Neural progenitor cell (in vitro differentiated cells): ENCODE data around the gene ZSCAN2. TPM values are rescaled to one million over a fixed set of nuclear protein-coding genes. Genes with fewer than 3 reads are reported as not detected.

ENCODE experiments used
- DNase-seq: peaks from one replicate; pipeline ENCODE4 v3.0.0-alpha.2; 2016; ENCODE audit warnings: low spot score
- H2AFZ ChIP-seq: fragments of 200-600 bp; sonication (generic); replicated peaks from 2 replicates; pipeline ENCODE4 v1.6.1; 2016; ENCODE audit warnings: antibody characterized with exemption
- H3F3A ChIP-seq: fragments of 200-600 bp; sonication (generic); 2 replicates; pipeline ENCODE4 v1.6.1; 2016; ENCODE audit warnings: antibody characterized with exemption, low read depth
- H3K27ac ChIP-seq: fragments of 200-600 bp; sonication (generic); 2 replicates; pipeline ENCODE4 v1.5.1; 2016; ENCODE audit warnings: mild to moderate bottlenecking
- H3K27me3 ChIP-seq: fragments of 200-600 bp; sonication (generic); 2 replicates; pipeline ENCODE4 v1.6.1; 2016; ENCODE audit warnings: mild to moderate bottlenecking, moderate library complexity
- H3K36me3 ChIP-seq: fragments of 200-600 bp; sonication (generic); 2 replicates; pipeline ENCODE4 v1.5.1; 2016
- H3K4me1 ChIP-seq: fragments of 200-600 bp; sonication (generic); 2 replicates; pipeline ENCODE4 v1.6.1; 2016; ENCODE audit warnings: mixed run types
- H3K4me2 ChIP-seq: fragments of 200-600 bp; sonication (generic); 2 replicates; pipeline ENCODE4 v1.6.1; 2016
- H3K4me3 ChIP-seq: fragments of 200-600 bp; sonication (generic); 2 replicates; pipeline ENCODE4 v1.5.1; 2016
- H3K79me2 ChIP-seq: fragments of 200-600 bp; sonication (generic); 2 replicates; pipeline ENCODE4 v1.6.1; 2016; ENCODE audit warnings: low read depth
- H3K9ac ChIP-seq: fragments of 200-600 bp; sonication (generic); 2 replicates; pipeline ENCODE4 v1.6.1; 2016
- H3K9me3 ChIP-seq: fragments of 200-600 bp; sonication (generic); 2 replicates; pipeline ENCODE4 v1.5.1; 2016; ENCODE audit warnings: low read depth
- H4K20me1 ChIP-seq: fragments of 200-600 bp; sonication (generic); 2 replicates; pipeline ENCODE4 v1.6.1; 2016; ENCODE audit warnings: low read depth
- H3K27ac Mint-ChIP-seq: 3 replicates; pipeline ENCODE4 v1.8.0; 2021; ENCODE audit warnings: mixed read lengths
- H3K27me3 Mint-ChIP-seq: 2 replicates; pipeline ENCODE4 v1.8.0; 2022; ENCODE audit warnings: low read depth, mild to moderate bottlenecking, inconsistent platforms, moderate library complexity, mixed read lengths; ENCODE audit not compliant: insufficient read depth
- H3K36me3 Mint-ChIP-seq: 3 replicates; pipeline ENCODE4 v1.8.0; 2021; ENCODE audit warnings: mixed read lengths
- H3K4me1 Mint-ChIP-seq: 3 replicates; pipeline ENCODE4 v1.8.0; 2021; ENCODE audit warnings: mixed read lengths
- H3K4me3 Mint-ChIP-seq: 3 replicates; pipeline ENCODE4 v1.8.0; 2021; ENCODE audit warnings: mild to moderate bottlenecking, moderate library complexity, mixed read lengths
- H3K9me3 Mint-ChIP-seq: 3 replicates; pipeline ENCODE4 v1.8.0; 2020; ENCODE audit warnings: mixed read lengths
- CTCF ChIP-seq: fragments of 200-600 bp; sonication (generic); IDR thresholded peaks from 2 replicates; pipeline ENCODE4 v1.5.1; 2017; ENCODE audit warnings: antibody characterized with exemption, mild to moderate bottlenecking
- EZH2 ChIP-seq: fragments of 200-600 bp; sonication (generic); IDR thresholded peaks from 2 replicates; pipeline ENCODE4 v1.6.1; 2017; ENCODE audit warnings: antibody characterized with exemption, mild to moderate bottlenecking, moderate library complexity
- EZH2phosphoT487 ChIP-seq: fragments of 200-600 bp; sonication (generic); IDR thresholded peaks from 2 replicates; pipeline ENCODE4 v1.6.1; 2017; ENCODE audit warnings: antibody characterized with exemption
- total RNA-seq: library from RNA; depleted of rRNA; stranded (reverse); fragments of >200 nt; gene quantifications from 2 replicates; pipeline ENCODE4 v1.2.3, GENCODE V29; 2015; ENCODE audit warnings: low replicate concordance

ZSCAN2 gene
- total RNA-seq, 1 donor from 2014 or later = 6.7 TPM

- DNase-seq = no peak
- Histone ChIP-seq H3K79me2 (peaks cover 20% of the 10 kb centered on the region), H3F3A (peaks cover 51% of the 10 kb centered on the region), H3K27ac (no peak overlapping the region), H3K9ac (no peak overlapping the region), H3K4me2 (no peak overlapping the region), H4K20me1 (peaks cover 7% of the 10 kb centered on the region), H3K4me1 (peaks cover 16% of the 10 kb centered on the region), H3K27me3 (peaks cover 20% of the 10 kb centered on the region), H3K36me3 (no peaks in the 10 kb centered on the region), H3K4me3 (no peak overlapping the region), H2AFZ (no peak overlapping the region), H3K9me3 (no peaks in the 10 kb centered on the region)
- H3K4me1 Mint-ChIP-seq = peaks cover 38% of the 10 kb centered on the region
- no peak for TF ChIP-seq EZH2
- TF ChIP-seq EZH2phosphoT487 = no peak
- no peak for TF ChIP-seq CTCF
- H3K27me3 Mint-ChIP-seq = peaks cover 2% of the 10 kb centered on the region
- peaks cover 5% of the 10 kb centered on the region for H3K36me3 Mint-ChIP-seq
- H3K4me3 Mint-ChIP-seq = peak overlapping the region; percentile 81
- H3K27ac Mint-ChIP-seq = no peak overlapping the region
- no peaks in the 10 kb centered on the region for H3K9me3 Mint-ChIP-seq
These were observed 56.2 kb downstream of the ZSCAN2 start for GRCh38 chr15:84656972-84657371.

- H3K27me3 Mint-ChIP-seq = no peaks in the 10 kb centered on the region
- no peaks in the 10 kb centered on the region for H3K9me3 ChIP-seq
- H3K9me3 Mint-ChIP-seq = no peaks in the 10 kb centered on the region
- peak overlapping the region; percentile 88 for H3K4me2 ChIP-seq
- peaks cover 51% of the 10 kb centered on the region for H3F3A ChIP-seq
- H4K20me1 ChIP-seq = peaks cover 4% of the 10 kb centered on the region
- H2AFZ ChIP-seq = peak overlapping the region; percentile 92
- no peak overlapping the region for H3K27ac ChIP-seq
- peak overlapping the region; percentile 62 for H3K27ac Mint-ChIP-seq
- no peak overlapping the region for H3K9ac ChIP-seq
- H3K4me3 Mint-ChIP-seq = peak overlapping the region; percentile 81
- no peak for DNase-seq
- H3K27me3 ChIP-seq = peaks cover 20% of the 10 kb centered on the region
- TF ChIP-seq EZH2 (no peak), EZH2phosphoT487 (no peak), CTCF (no peak)
- H3K36me3 ChIP-seq = no peaks in the 10 kb centered on the region
- peak overlapping the region; percentile 59 for H3K4me3 ChIP-seq
- peaks cover 13% of the 10 kb centered on the region for H3K79me2 ChIP-seq
- no peaks in the 10 kb centered on the region for H3K36me3 Mint-ChIP-seq
- peaks cover 34% of the 10 kb centered on the region for H3K4me1 Mint-ChIP-seq
- H3K4me1 ChIP-seq = peaks cover 16% of the 10 kb centered on the region
These were observed 56.9 kb downstream of the ZSCAN2 start for GRCh38 chr15:84657748-84658079.

GRCh38 chr15:84658080-84658787 lies 57.4 kb downstream of the ZSCAN2 start, which contains the start of gene NMB:
Gene NMB, minus strand, starts transcription at chr15:84658199. Its CDS starts 47 bp downstream, at chr15:84658152.
- Mint-ChIP-seq H3K27ac (peak within 1 kb of the TSS; percentile 62), H3K27me3 (no peaks in the 10 kb centered on the region), H3K9me3 (no peaks in the 10 kb centered on the region), H3K4me3 (peak within 1 kb of the TSS; percentile 81), H3K36me3 (no peaks in the 10 kb centered on the region), H3K4me1 (peaks cover 32% of the 10 kb centered on the region)
- Histone ChIP-seq H3K27ac (no peak within 1 kb of the TSS), H4K20me1 (peaks cover 4% of the 10 kb centered on the region), H3F3A (peaks cover 51% of the 10 kb centered on the region), H3K27me3 (peaks cover 20% of the 10 kb centered on the region), H3K4me2 (peak within 1 kb of the TSS; percentile 88), H3K36me3 (no peaks in the 10 kb centered on the region), H3K4me1 (peaks cover 16% of the 10 kb centered on the region), H3K4me3 (peak within 1 kb of the TSS; percentile 59), H3K79me2 (peaks cover 8% of the 10 kb centered on the region), H2AFZ (peak within 1 kb of the TSS; percentile 92), H3K9me3 (no peaks in the 10 kb centered on the region), H3K9ac (no peak within 1 kb of the TSS)
- DNase-seq = peak; percentile 97
- no peak for TF ChIP-seq EZH2phosphoT487
- peak; percentile 74 for TF ChIP-seq CTCF
- no peak for TF ChIP-seq EZH2
